H1 (cell line): Measurements from ENCODE around the gene PERCC1. TPM values are rescaled to one million over a fixed set of nuclear protein-coding genes. Genes with fewer than 3 reads are reported as not detected.

Experiments used
- CREB1 ChIP-seq: IDR thresholded peaks from 2 replicates; pipeline ENCODE4 v1.6.1; 2012; ENCODE audit warnings: inconsistent platforms
- EGR1 ChIP-seq: IDR thresholded peaks from 2 replicates; pipeline ENCODE4 v1.6.1; 2011; ENCODE audit warnings: low read depth, low read length, borderline replicate concordance
- SP1 ChIP-seq: IDR thresholded peaks from 2 replicates; pipeline ENCODE4 v1.6.1; 2011; ENCODE audit warnings: low read depth, low read length
- polyA plus RNA-seq, 7 experiments: library from polyadenylated mRNA; depleted of rRNA in 3 of 7; stranded (reverse) in 5 of 7; unstranded in 2 of 7; fragments of >200 nt in 5 of 7; fragments of 200-250 nt in 2 of 7; gene quantifications; 1 replicate in 5 of 7; 2 replicates in 1 of 7; 4 replicates in 1 of 7; pipeline versions ENCODE4 v1.2.1 to v1.2.3, GENCODE V29; 2011 to 2013; ENCODE audit warnings: missing spikeins in 2 of 7, mixed read lengths in 2 of 7
- total RNA-seq: library from RNA; stranded (reverse); fragmentation: NEBNext Ultra II Directional; extraction: Animal tissue kit (Norgen Biotek cat#: 25700); gene quantifications from 2 replicates; pipeline ENCODE4 v1.2.1, GENCODE V29; 2021

Gene PERCC1
- total and polyA plus RNA-seq, 2 of the 8 experiments (the other 6 are each of a cell fraction or from before 2014, with no cell fraction given) = not detected

- TF ChIP-seq CREB1 (no peak), EGR1 (no peak), SP1 (no peak)
These were observed 20.0 kb downstream of the PERCC1 start (continued) for GRCh38 chr16:1450841-1451240.
